ENCODE results near the gene APCDD1. TPM values are rescaled to one million over a fixed set of nuclear protein-coding genes. Genes with fewer than 3 reads are reported as not detected.

APCDD1 gene
- polyA plus RNA-seq, 1 of the 3 experiments (the other 2 are of a cell fraction), result 0.02 TPM

DNA sequence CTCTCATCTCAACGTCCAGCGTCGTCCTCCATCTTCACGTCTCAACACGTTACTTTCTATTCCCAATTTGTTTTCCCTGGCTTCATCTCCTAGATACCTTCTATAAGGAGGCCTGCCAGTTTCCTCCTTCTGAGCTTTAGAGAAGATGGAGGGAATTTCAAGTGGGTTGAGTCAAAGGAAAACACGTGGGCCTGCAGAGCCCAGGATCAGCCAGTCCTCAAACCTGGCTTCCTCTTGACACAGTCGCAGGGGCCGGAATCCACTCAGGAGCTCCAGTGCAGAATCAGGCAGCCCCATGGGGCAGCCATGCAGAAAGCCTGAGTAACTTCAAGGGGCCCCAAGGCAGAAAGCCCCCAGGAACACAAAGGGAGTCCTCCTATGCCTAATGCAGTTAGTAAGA is 14.5 kb upstream of the APCDD1 start (continued):
- TF ChIP-seq, protein P1, sequence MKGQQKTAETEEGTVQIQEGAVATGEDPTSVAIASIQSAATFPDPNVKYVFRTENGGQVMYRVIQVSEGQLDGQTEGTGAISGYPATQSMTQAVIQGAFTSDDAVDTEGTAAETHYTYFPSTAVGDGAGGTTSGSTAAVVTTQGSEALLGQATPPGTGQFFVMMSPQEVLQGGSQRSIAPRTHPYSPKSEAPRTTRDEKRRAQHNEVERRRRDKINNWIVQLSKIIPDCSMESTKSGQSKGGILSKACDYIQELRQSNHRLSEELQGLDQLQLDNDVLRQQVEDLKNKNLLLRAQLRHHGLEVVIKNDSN (IDR thresholded peaks at IDR 0.05; ENCODE audit: borderline replicate concordance, low read depth), result no peak
- TF ChIP-seq GATA2 (CRISPR knock-in tag; IDR thresholded peaks at IDR 0.05) (no peak), TCF12 (IDR thresholded peaks at IDR 0.05) (no peak), GABPA (IDR thresholded peaks at IDR 0.05; ENCODE audit: low read depth) (no peak), TAF1 (IDR thresholded peaks at IDR 0.05; ENCODE audit: borderline replicate concordance, low read depth, low read length) (no peak), TEAD4 (IDR thresholded peaks at IDR 0.05; ENCODE audit: borderline replicate concordance, insufficient read depth) (no peak), EP300 (IDR thresholded peaks at IDR 0.05; ENCODE audit: borderline replicate concordance in 1 of 2, low read depth in 1 of 2, low read length in 1 of 2) (no peak)
- TF ChIP-seq, protein P2, sequence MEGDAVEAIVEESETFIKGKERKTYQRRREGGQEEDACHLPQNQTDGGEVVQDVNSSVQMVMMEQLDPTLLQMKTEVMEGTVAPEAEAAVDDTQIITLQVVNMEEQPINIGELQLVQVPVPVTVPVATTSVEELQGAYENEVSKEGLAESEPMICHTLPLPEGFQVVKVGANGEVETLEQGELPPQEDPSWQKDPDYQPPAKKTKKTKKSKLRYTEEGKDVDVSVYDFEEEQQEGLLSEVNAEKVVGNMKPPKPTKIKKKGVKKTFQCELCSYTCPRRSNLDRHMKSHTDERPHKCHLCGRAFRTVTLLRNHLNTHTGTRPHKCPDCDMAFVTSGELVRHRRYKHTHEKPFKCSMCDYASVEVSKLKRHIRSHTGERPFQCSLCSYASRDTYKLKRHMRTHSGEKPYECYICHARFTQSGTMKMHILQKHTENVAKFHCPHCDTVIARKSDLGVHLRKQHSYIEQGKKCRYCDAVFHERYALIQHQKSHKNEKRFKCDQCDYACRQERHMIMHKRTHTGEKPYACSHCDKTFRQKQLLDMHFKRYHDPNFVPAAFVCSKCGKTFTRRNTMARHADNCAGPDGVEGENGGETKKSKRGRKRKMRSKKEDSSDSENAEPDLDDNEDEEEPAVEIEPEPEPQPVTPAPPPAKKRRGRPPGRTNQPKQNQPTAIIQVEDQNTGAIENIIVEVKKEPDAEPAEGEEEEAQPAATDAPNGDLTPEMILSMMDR (IDR thresholded peaks at IDR 0.05), result no peak

DNA sequence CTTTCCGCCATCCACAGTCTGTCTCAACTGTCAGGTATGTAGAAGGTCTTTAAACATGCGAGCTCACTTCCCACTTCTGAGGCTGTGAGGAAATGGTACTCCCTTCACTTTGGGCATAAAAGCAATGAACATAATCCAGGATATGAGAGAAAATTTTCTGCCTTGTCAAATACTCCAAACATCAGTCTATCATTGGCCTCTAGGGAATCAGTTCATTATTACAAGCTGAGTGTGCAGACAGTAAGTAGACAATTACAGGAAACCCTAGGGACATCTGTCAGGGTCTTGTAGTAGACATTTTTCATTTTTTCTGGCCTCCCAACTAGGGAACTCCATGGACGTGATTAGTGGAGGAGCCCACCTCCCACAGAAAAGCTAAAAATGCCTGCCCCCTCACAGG is 13.6 kb upstream of the APCDD1 start:
- Histone ChIP-seq H3K4me3 (ENCODE audit: low read depth in 2 of 2, low read length in 1 of 2) (no peak overlapping the region), H3K36me3 (replicated peaks in 1 of 2; ENCODE audit: control insufficient read depth in 1 of 2, insufficient read depth in 2 of 2, low read length in 1 of 2) (no peaks in the 10 kb centered on the region), H3K79me2 (ENCODE audit: insufficient read depth) (no peaks in the 10 kb centered on the region), H3K9me2 (no peaks in the 10 kb centered on the region), H3K4me2 (no peak overlapping the region), H3K9ac (no peak overlapping the region), H3K9me3 (no peaks in the 10 kb centered on the region), H4K20me1 (ENCODE audit: insufficient read depth) (no peaks in the 10 kb centered on the region), H2AFZ (ENCODE audit: low read depth) (no peak overlapping the region), H3K27ac (ENCODE audit: low read depth in 2 of 2, low read length in 1 of 2) (no peak overlapping the region), H3F3A (replicated peaks; ENCODE audit: insufficient read depth) (no peaks in the 10 kb centered on the region), H3K4me1 (ENCODE audit: control insufficient read depth in 1 of 2, insufficient read depth in 2 of 2, low read depth in 1 of 2, low read length in 1 of 2) (peaks cover 0 to 12% of the 10 kb centered on the region in 2 experiments; a peak in 3 of 4 replicates), H3K27me3 (ENCODE audit: insufficient read depth) (no peaks in the 10 kb centered on the region; the same call in 1 of the 2 replicates)
- CTCF ChIA-PET, result no interaction called here
- POLR2A ChIA-PET, result no interaction called here
- no peak for TF ChIP-seq GABPA (IDR thresholded peaks at IDR 0.05; ENCODE audit: low read depth)
- TF ChIP-seq RFX5 (IDR thresholded peaks at IDR 0.05; ENCODE audit: low read length), result no peak
- TF ChIP-seq CHD2 (IDR thresholded peaks at IDR 0.05; ENCODE audit: low read length, partially characterized antibody), result no peak
- no peak for TF ChIP-seq RCOR1 (IDR thresholded peaks at IDR 0.05; ENCODE audit: low read length)
- WGBS (ENCODE audit: low lambda C conversion rate), result 46% methylated on average over 3 of the region's 3 CpGs
- no peak for DNase-seq

DNA sequence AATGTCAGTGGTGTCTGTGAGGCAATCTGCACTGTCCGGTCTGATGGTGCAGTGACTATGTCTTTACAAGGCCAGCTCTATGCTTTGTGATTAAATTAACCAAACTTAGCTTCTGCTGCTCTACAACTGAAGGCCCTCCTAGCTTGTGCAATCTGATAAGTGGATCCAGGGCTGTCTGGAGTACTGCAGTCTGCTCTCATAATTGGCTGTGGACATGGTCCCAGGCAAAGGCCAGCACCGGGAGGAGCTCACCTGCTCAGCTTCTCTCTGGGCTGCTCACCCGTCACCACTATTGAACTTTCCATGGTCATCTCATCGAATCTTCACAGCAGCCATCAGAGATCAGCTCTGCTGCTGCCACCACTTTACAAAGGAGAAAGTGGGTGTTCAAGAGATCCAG is 13.0 kb upstream of the APCDD1 start:
- CTCF ChIA-PET, result interaction anchor here (0.6 kb wide), 1 partner anchor 36 kb away, joined by 3 read pairs; no protein-coding TSS in a partner anchor
- Histone ChIP-seq H2AFZ (ENCODE audit: low read depth) (no peak overlapping the region), H3K9me2 (no peaks in the 10 kb centered on the region), H3K79me2 (ENCODE audit: insufficient read depth) (no peaks in the 10 kb centered on the region), H3K4me3 (ENCODE audit: low read depth in 2 of 2, low read length in 1 of 2) (no peak overlapping the region), H3K9me3 (no peaks in the 10 kb centered on the region), H3K27me3 (ENCODE audit: insufficient read depth) (no peaks in the 10 kb centered on the region; the same call in 1 of the 2 replicates), H3K27ac (ENCODE audit: low read depth in 2 of 2, low read length in 1 of 2) (no peak overlapping the region), H3K4me2 (no peak overlapping the region), H4K20me1 (ENCODE audit: insufficient read depth) (no peaks in the 10 kb centered on the region), H3F3A (replicated peaks; ENCODE audit: insufficient read depth) (no peaks in the 10 kb centered on the region), H3K4me1 (ENCODE audit: control insufficient read depth in 1 of 2, insufficient read depth in 2 of 2, low read depth in 1 of 2, low read length in 1 of 2) (peaks cover 0 to 12% of the 10 kb centered on the region in 2 experiments; a peak in 3 of 4 replicates), H3K36me3 (replicated peaks in 1 of 2; ENCODE audit: control insufficient read depth in 1 of 2, insufficient read depth in 2 of 2, low read length in 1 of 2) (no peaks in the 10 kb centered on the region), H3K9ac (no peak overlapping the region)
- WGBS (ENCODE audit: low lambda C conversion rate), result 20% methylated on average over 3 of the region's 4 CpGs
- POLR2A ChIA-PET, result interaction anchor here (0.6 kb wide), 1 partner anchor 45 kb away, joined by 4 read pairs; no protein-coding TSS in a partner anchor
- DNase-seq, result no peak
- TF ChIP-seq EP300 (IDR thresholded peaks at IDR 0.05; ENCODE audit: borderline replicate concordance in 1 of 2, low read depth in 1 of 2, low read length in 1 of 2) (no peak), MXI1 (IDR thresholded peaks at IDR 0.05; ENCODE audit: low read depth, low read length) (no peak), YY1 (IDR thresholded peaks at IDR 0.05; ENCODE audit: low read depth) (no peak)
- TF ChIP-seq, protein P1 (IDR thresholded peaks at IDR 0.05; ENCODE audit: borderline replicate concordance, low read depth), result no peak
- TF ChIP-seq, protein P3, sequence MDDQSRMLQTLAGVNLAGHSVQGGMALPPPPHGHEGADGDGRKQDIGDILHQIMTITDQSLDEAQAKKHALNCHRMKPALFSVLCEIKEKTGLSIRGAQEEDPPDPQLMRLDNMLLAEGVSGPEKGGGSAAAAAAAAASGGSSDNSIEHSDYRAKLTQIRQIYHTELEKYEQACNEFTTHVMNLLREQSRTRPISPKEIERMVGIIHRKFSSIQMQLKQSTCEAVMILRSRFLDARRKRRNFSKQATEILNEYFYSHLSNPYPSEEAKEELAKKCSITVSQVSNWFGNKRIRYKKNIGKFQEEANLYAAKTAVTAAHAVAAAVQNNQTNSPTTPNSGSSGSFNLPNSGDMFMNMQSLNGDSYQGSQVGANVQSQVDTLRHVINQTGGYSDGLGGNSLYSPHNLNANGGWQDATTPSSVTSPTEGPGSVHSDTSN (IDR thresholded peaks at IDR 0.05), result no peak
- TF ChIP-seq, protein P4, sequence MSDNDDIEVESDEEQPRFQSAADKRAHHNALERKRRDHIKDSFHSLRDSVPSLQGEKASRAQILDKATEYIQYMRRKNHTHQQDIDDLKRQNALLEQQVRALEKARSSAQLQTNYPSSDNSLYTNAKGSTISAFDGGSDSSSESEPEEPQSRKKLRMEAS (IDR thresholded peaks at IDR 0.05; ENCODE audit: low read depth), result no peak
